Liver (tissue), 9 donors: Measurements from ENCODE around the gene UHMK1. TPM values are rescaled to one million over a fixed set of nuclear protein-coding genes. Genes with fewer than 3 reads are reported as not detected.
A peak's percentile ranks its signal among the peaks of the same experiment; 100 is the strongest.

Experiments
- DNase-seq: peaks from one replicate; pipeline ENCODE4 v3.0.0-alpha.2; 2017; ENCODE audit warnings: low spot score
- H3K27ac ChIP-seq, 2 donors: one replicate each; pipeline ENCODE4 v1.7.0; 2013; ENCODE audit warnings: inconsistent platforms in 2 of 2, low read length in 2 of 2, control low read depth in 1 of 2, low read depth in 1 of 2, mild to moderate bottlenecking in 1 of 2
- H3K27me3 ChIP-seq, 4 donors: one replicate each; pipeline versions ENCODE4 v1.6.1 to v1.7.0; 2013; ENCODE audit warnings: low read length in 3 of 4, inconsistent platforms in 1 of 4, mild to moderate bottlenecking in 1 of 4, moderate library complexity in 1 of 4; ENCODE audit not compliant: control insufficient read depth in 4 of 4, insufficient read depth in 4 of 4
- H3K36me3 ChIP-seq, 4 donors: one replicate each; pipeline versions ENCODE4 v1.6.1 to v1.7.0; 2013; ENCODE audit warnings: low read length in 3 of 4, mild to moderate bottlenecking in 3 of 4, low read depth in 1 of 4, moderate library complexity in 1 of 4; ENCODE audit not compliant: control insufficient read depth in 4 of 4, insufficient read depth in 3 of 4
- H3K4me1 ChIP-seq, 4 donors: one replicate each; pipeline versions ENCODE4 v1.6.1 to v1.7.0; 2013; ENCODE audit warnings: low read length in 3 of 4, mild to moderate bottlenecking in 3 of 4, moderate library complexity in 1 of 4; ENCODE audit not compliant: control insufficient read depth in 4 of 4, insufficient read depth in 4 of 4
- H3K4me3 ChIP-seq, 3 donors: one replicate each; pipeline versions ENCODE4 v1.6.1 to v1.7.0; 2013; ENCODE audit warnings: low read length in 3 of 3, control low read depth in 1 of 3, low read depth in 1 of 3, mild to moderate bottlenecking in 1 of 3
- H3K9ac ChIP-seq, 2 donors: one replicate each; pipeline ENCODE4 v1.7.0; 2013; ENCODE audit warnings: low read length in 2 of 2, mild to moderate bottlenecking in 2 of 2, moderate library complexity in 2 of 2, control low read depth in 1 of 2, low read depth in 1 of 2
- H3K9me3 ChIP-seq, 4 donors: one replicate each; pipeline versions ENCODE4 v1.6.1 to v1.7.0; 2013; ENCODE audit warnings: low read length in 3 of 4; ENCODE audit not compliant: control insufficient read depth in 4 of 4
- EGR1 ChIP-seq, 2 donors: IDR thresholded peaks; 2 replicates each; pipeline ENCODE4 v1.6.1; 2016 to 2018; ENCODE audit warnings: antibody characterized with exemption in 2 of 2, low read depth in 2 of 2
- FOXA1 ChIP-seq: IDR thresholded peaks from 2 replicates; pipeline ENCODE4 v1.6.1; 2016; ENCODE audit warnings: antibody characterized with exemption
- FOXA2 ChIP-seq: IDR thresholded peaks from 2 replicates; pipeline ENCODE4 v1.6.1; 2016; ENCODE audit warnings: antibody characterized with exemption
- GABPA ChIP-seq, 2 donors: IDR thresholded peaks in 1 of 2; conservative IDR thresholded peaks in 1 of 2; 2 replicates each; pipeline ENCODE4 v1.6.1; 2016; ENCODE audit warnings: antibody characterized with exemption in 2 of 2, mild to moderate bottlenecking in 1 of 2, moderate library complexity in 1 of 2
- HNF4A ChIP-seq, 2 donors: conservative IDR thresholded peaks; 2 replicates each; pipeline ENCODE4 v1.6.1; 2016; ENCODE audit warnings: antibody characterized with exemption in 2 of 2, mild to moderate bottlenecking in 2 of 2
- HNF4G ChIP-seq: IDR thresholded peaks from 2 replicates; pipeline ENCODE4 v1.6.1; 2016; ENCODE audit warnings: antibody characterized with exemption
- JUND ChIP-seq, 2 donors: IDR thresholded peaks; 2 replicates each; pipeline ENCODE4 v1.6.1; 2016; ENCODE audit warnings: antibody characterized with exemption in 2 of 2
- NR2F2 ChIP-seq: IDR thresholded peaks from 2 replicates; pipeline ENCODE4 v1.6.1; 2016; ENCODE audit warnings: antibody characterized with exemption
- RAD21 ChIP-seq, 2 donors: IDR thresholded peaks; 2 replicates each; pipeline ENCODE4 v1.6.1; 2016; ENCODE audit warnings: antibody characterized with exemption in 2 of 2, mild to moderate bottlenecking in 2 of 2
- REST ChIP-seq: IDR thresholded peaks from 2 replicates; pipeline ENCODE4 v1.6.1; 2016; ENCODE audit warnings: antibody characterized with exemption, mild to moderate bottlenecking
- RXRA ChIP-seq, 2 donors: IDR thresholded peaks; 2 replicates each; pipeline ENCODE4 v1.6.1; 2017 to 2018; ENCODE audit warnings: antibody characterized with exemption in 2 of 2, mild to moderate bottlenecking in 1 of 2
- SP1 ChIP-seq: IDR thresholded peaks from 2 replicates; pipeline ENCODE4 v1.6.1; 2018; ENCODE audit warnings: antibody characterized with exemption, mild to moderate bottlenecking
- WGBS: extraction: QIAGEN DNeasy Blood & Tissue Kit; methylation state at CpG from one replicate; pipeline ENCODE4 v1.1.7; 2013; 5-methylcytosine and 5-hydroxymethylcytosine counted together
- polyA plus RNA-seq, 2 donors: library from polyadenylated mRNA; stranded (reverse) in 1 of 2; unstranded in 1 of 2; fragments of 200-250 nt in 1 of 2; fragments of >200 nt in 1 of 2; fragmentation: Nextera tagmentation in 1 of 2; extraction: Ambion mirVana in 1 of 2; gene quantifications; one replicate each; pipeline versions ENCODE4 v1.2.1 to v1.2.3, GENCODE V29; 2013 to 2015
- total RNA-seq, 2 donors: library from RNA; depleted of rRNA; stranded (reverse); fragments of >200 nt; gene quantifications; one replicate each; pipeline ENCODE4 v1.2.3, GENCODE V29; 2014
- TF ChIP-seq, protein P1 (sequence below): fragments of 150-350 bp; IDR thresholded peaks from 2 replicates; pipeline ENCODE4 v1.5.1; 2017; ENCODE audit warnings: improper control_type of control experiment, low read depth, low read length; ENCODE audit not compliant: missing input control
- TF ChIP-seq, protein P2 (sequence below): IDR thresholded peaks from 2 replicates; pipeline ENCODE4 v1.6.1; 2016; ENCODE audit warnings: antibody characterized with exemption
- donor health status: healthy.
- donor health status: healthy.
- donor health status: healthy.
- donor health status: healthy.
- donor health status: healthy.

The UHMK1 gene
- total and polyA plus RNA-seq, 4 donors: 15.8 to 64.3 (median 36.9) TPM

- TF ChIP-seq REST (no peak), GABPA (IDR thresholded peaks at IDR 0.05 in 1 of 2, conservative IDR thresholded peaks at IDR 0.05 in 1 of 2) (no peak), HNF4A (conservative IDR thresholded peaks at IDR 0.05) (no peak)
Measured at GRCh38 chr1:162564762-162565218, 67.2 kb downstream of the UHMK1 start (continued).

DNA sequence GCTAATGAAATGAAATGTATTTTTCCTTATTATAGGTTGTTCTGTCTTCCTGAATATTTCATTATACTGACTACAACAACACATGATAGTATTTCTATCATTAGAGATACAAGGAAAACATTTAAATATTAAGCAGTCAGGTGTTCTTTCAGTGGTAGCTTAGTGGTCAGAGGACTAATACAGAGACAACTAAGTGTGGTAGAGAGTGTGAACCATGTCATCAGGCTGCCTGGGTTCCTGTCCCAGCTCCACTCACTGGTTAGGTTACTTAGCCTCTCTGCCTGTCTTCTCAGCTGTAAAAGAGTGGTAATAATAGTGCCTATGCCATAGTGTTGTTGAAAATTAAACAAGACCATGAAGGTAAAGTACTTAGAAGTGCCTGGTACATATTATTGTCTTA is 67.8 kb downstream of the UHMK1 start:
- H3K27ac ChIP-seq: no peak overlapping the region
- TF ChIP-seq RXRA (IDR thresholded peaks at IDR 0.05) (no peak), GABPA (IDR thresholded peaks at IDR 0.05 in 1 of 2, conservative IDR thresholded peaks at IDR 0.05 in 1 of 2) (no peak), JUND (IDR thresholded peaks at IDR 0.05) (no peak)
- DNase-seq: no peak

DNA sequence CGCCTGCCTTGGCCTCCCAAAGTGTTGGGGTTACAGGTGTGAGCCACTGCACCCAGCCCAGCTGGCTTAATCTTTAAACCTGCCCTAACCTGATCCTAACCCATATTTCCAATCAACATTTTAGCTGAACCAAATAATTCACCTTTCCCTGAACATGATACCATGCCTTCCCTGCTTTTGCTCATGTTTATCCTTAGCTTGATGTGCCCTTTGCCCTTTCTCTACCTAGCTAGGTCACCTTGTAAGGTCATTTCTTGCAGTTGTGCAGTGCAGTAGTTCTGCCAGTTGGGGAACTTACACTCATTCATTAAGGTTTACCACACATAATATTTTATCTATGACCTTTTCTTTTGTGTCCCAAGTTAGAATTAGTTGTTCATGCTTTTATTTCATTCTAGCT is 69.3 kb downstream of the UHMK1 start:
- 59% methylated on average over 1 of the region's 1 CpG for WGBS
- Histone ChIP-seq H3K9me3 (no peaks in the 10 kb centered on the region), H3K4me3 (no peak overlapping the region), H3K36me3 (peaks cover 2 to 25% (median 10%) of the 10 kb centered on the region in 4 donors), H3K4me1 (peaks cover 6 to 43% (median 11%) of the 10 kb centered on the region in 4 donors), H3K27me3 (no peaks in the 10 kb centered on the region), H3K27ac (no peak overlapping the region), H3K9ac (no peak overlapping the region)
- DNase-seq: no peak
- no peak for TF ChIP-seq HNF4G
- TF ChIP-seq JUND (IDR thresholded peaks at IDR 0.05): no peak
- no peak for TF ChIP-seq RXRA (IDR thresholded peaks at IDR 0.05)
- peak in 1 of 2 donors; percentile 44 for TF ChIP-seq HNF4A (conservative IDR thresholded peaks at IDR 0.05)

More for the DNA sequence above, 67.8 kb downstream of the UHMK1 start:
- Histone ChIP-seq H3K9ac (no peak overlapping the region), H3K4me3 (no peak overlapping the region), H3K9me3 (no peaks in the 10 kb centered on the region), H3K27me3 (no peaks in the 10 kb centered on the region), H3K4me1 (peaks cover 3 to 43% (median 11%) of the 10 kb centered on the region in 4 donors), H3K36me3 (peaks cover 2 to 25% (median 10%) of the 10 kb centered on the region in 4 donors)

DNA sequence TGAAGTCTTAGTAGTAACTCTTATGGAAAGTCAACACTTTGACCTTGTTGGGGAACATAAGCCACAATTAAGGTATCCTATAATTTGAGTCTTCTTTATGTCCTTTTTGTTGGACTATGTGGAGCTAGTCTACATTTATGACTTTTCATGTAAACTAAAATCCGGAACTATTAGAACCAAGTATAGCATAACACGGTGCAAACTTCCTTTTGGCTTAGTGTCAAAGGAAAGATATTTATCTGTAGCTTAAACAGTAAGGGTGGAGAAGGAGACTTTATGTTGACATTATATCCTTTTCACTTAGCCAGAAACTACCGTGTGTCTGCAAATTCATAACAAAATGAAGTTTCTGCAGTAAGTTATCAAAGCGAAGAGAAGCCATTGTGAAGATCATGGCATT is 71.2 kb downstream of the UHMK1 start:
- H3K9me3 ChIP-seq: no peaks in the 10 kb centered on the region
- H3K4me3 ChIP-seq: no peak overlapping the region
- DNase-seq: no peak
- no peak overlapping the region for H3K9ac ChIP-seq
- WGBS: 71% methylated on average over 4 of the region's 4 CpGs
- peaks cover 2 to 25% (median 11%) of the 10 kb centered on the region in 4 donors for H3K36me3 ChIP-seq
- peaks cover 6 to 44% (median 12%) of the 10 kb centered on the region in 4 donors for H3K4me1 ChIP-seq
- TF ChIP-seq FOXA1 (no peak), EGR1 (IDR thresholded peaks at IDR 0.05; ENCODE audit: low read depth in 2 of 2) (no peak), NR2F2 (no peak), HNF4A (conservative IDR thresholded peaks at IDR 0.05) (no peak), SP1 (no peak), FOXA2 (no peak), RAD21 (IDR thresholded peaks at IDR 0.05) (no peak), GABPA (IDR thresholded peaks at IDR 0.05 in 1 of 2, conservative IDR thresholded peaks at IDR 0.05 in 1 of 2) (no peak)
- TF ChIP-seq, protein P1, sequence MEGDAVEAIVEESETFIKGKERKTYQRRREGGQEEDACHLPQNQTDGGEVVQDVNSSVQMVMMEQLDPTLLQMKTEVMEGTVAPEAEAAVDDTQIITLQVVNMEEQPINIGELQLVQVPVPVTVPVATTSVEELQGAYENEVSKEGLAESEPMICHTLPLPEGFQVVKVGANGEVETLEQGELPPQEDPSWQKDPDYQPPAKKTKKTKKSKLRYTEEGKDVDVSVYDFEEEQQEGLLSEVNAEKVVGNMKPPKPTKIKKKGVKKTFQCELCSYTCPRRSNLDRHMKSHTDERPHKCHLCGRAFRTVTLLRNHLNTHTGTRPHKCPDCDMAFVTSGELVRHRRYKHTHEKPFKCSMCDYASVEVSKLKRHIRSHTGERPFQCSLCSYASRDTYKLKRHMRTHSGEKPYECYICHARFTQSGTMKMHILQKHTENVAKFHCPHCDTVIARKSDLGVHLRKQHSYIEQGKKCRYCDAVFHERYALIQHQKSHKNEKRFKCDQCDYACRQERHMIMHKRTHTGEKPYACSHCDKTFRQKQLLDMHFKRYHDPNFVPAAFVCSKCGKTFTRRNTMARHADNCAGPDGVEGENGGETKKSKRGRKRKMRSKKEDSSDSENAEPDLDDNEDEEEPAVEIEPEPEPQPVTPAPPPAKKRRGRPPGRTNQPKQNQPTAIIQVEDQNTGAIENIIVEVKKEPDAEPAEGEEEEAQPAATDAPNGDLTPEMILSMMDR: no peak
- TF ChIP-seq, protein P2, sequence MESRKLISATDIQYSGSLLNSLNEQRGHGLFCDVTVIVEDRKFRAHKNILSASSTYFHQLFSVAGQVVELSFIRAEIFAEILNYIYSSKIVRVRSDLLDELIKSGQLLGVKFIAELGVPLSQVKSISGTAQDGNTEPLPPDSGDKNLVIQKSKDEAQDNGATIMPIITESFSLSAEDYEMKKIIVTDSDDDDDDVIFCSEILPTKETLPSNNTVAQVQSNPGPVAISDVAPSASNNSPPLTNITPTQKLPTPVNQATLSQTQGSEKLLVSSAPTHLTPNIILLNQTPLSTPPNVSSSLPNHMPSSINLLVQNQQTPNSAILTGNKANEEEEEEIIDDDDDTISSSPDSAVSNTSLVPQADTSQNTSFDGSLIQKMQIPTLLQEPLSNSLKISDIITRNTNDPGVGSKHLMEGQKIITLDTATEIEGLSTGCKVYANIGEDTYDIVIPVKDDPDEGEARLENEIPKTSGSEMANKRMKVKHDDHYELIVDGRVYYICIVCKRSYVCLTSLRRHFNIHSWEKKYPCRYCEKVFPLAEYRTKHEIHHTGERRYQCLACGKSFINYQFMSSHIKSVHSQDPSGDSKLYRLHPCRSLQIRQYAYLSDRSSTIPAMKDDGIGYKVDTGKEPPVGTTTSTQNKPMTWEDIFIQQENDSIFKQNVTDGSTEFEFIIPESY: no peak
- H3K27me3 ChIP-seq: no peaks in the 10 kb centered on the region
- H3K27ac ChIP-seq: no peak overlapping the region
